K562 (cell line): Measurements from ENCODE around the gene COPRS. TPM values are rescaled to one million over a fixed set of nuclear protein-coding genes. Genes with fewer than 3 reads are reported as not detected.

ENCODE experiments used
- ATAC-seq: fragments of 200-7000 bp; cut with Tn5 transposase; 3 replicates; pipeline ENCODE4 v1.9.1; 2020; ENCODE audit warnings: moderate library complexity
- BruUV-seq: library from RNA; stranded (reverse); fragments of 400-500 nt; replicated peaks from 2 replicates; lab custom pipeline; 2021; lab: Mats Ljungman, UMichigan
- CTCF ChIA-PET: fragments of 300-600 bp; formaldehyde crosslinking; extraction: SDS; loops from one replicate; lab custom pipeline; 2021; ENCODE audit warnings: low intra/inter-chr PET ratio; lab: Yijun Ruan, JAX
- POLR2A ChIA-PET: fragments of 300-600, 350-650 bp; sonication (Branson Sonifier 250); formaldehyde crosslinking; extraction: SDS; loops from one replicate; lab custom pipeline; 2021; ENCODE audit warnings: antibody characterized with exemption, inconsistent platforms; lab: Yijun Ruan, JAX
- DNase-seq, 4 experiments: peaks; one replicate each; pipeline versions ENCODE4 v3.0.0 to v3.0.0-alpha.2; 2011 to 2018; ENCODE audit warnings: low spot score in 3 of 4, mixed read lengths in 3 of 4; ENCODE audit errors: extremely low read depth in 1 of 4
- FAIRE-seq: peaks from 2 replicates; lab custom pipeline; 2011; peaks lifted over from hg19 to GRCh38; lab: Jason Lieb, UNC
- H2AFZ ChIP-seq: 2 replicates; pipeline ENCODE4 v1.6.0; 2011; ENCODE audit warnings: low read depth, low read length, control low read depth, inconsistent platforms
- H3K27ac ChIP-seq: fragments of 200-600 bp; 3 replicates; pipeline ENCODE4 v1.8.0; 2011; ENCODE audit warnings: low read depth, mild to moderate bottlenecking, control low read depth, inconsistent platforms, low read length, moderate library complexity, mixed read lengths; ENCODE audit errors: extremely low read depth
- H3K27me3 ChIP-seq, 2 experiments: fragments of 300-600 bp in 1 of 2; 2 replicates in 1 of 2; 3 replicates in 1 of 2; pipeline versions ENCODE4 v1.6.0 to v1.8.0; 2011; ENCODE audit warnings: inconsistent platforms in 2 of 2, low read length in 2 of 2, mild to moderate bottlenecking in 1 of 2, mixed read lengths in 1 of 2, moderate library complexity in 1 of 2; ENCODE audit not compliant: control insufficient read depth in 2 of 2, insufficient read depth in 2 of 2
- H3K36me3 ChIP-seq: fragments of 300-600 bp; 3 replicates; pipeline ENCODE4 v1.8.0; 2011; ENCODE audit warnings: mild to moderate bottlenecking, low read length, inconsistent platforms; ENCODE audit not compliant: control insufficient read depth, insufficient read depth
- H3K4me1 ChIP-seq, 2 experiments: fragments of 200-600 bp in 1 of 2; replicated peaks in 1 of 2; 2 replicates in 1 of 2; 3 replicates in 1 of 2; pipeline versions ENCODE4 v1.5.1 to v1.8.0; 2011; ENCODE audit warnings: inconsistent platforms in 2 of 2, low read length in 2 of 2, mild to moderate bottlenecking in 1 of 2, mixed read lengths in 1 of 2, moderate library complexity in 1 of 2; ENCODE audit not compliant: control insufficient read depth in 2 of 2, insufficient read depth in 2 of 2
- H3K4me2 ChIP-seq: 2 replicates; pipeline ENCODE4 v1.6.1; 2011; ENCODE audit warnings: low read length, control low read depth, inconsistent platforms, mixed read lengths; ENCODE audit not compliant: insufficient read depth
- H3K4me3 ChIP-seq: fragments of 200-600 bp; sonication (generic), shearing (Covaris generic); 2 replicates; pipeline ENCODE4 v1.5.1; 2016; ENCODE audit warnings: control low read depth, inconsistent platforms
- H3K79me2 ChIP-seq: fragments of 200-600 bp; 3 replicates; pipeline ENCODE4 v1.8.0; 2011; ENCODE audit warnings: low read length, inconsistent platforms; ENCODE audit not compliant: control insufficient read depth, insufficient read depth
- H3K9ac ChIP-seq, 2 experiments: 2 replicates each; pipeline versions ENCODE4 v1.6.0 to v1.6.1; 2011; ENCODE audit warnings: low read depth in 2 of 2, low read length in 2 of 2, control low read depth in 1 of 2, inconsistent platforms in 1 of 2, mild to moderate bottlenecking in 1 of 2, mixed read lengths in 1 of 2; ENCODE audit not compliant: insufficient read depth in 1 of 2
- H3K9me1 ChIP-seq: one replicate; pipeline ENCODE4 v1.6.0; 2011; ENCODE audit warnings: inconsistent platforms, mild to moderate bottlenecking, low read length, moderate library complexity; ENCODE audit not compliant: control insufficient read depth, insufficient read depth
- H3K9me3 ChIP-seq: replicated peaks from 2 replicates; pipeline ENCODE4 v1.5.1; 2011; ENCODE audit warnings: low read depth, low read length, inconsistent platforms; ENCODE audit not compliant: control insufficient read depth, insufficient read depth
- H4K20me1 ChIP-seq: replicated peaks from 2 replicates; pipeline ENCODE4 v1.6.1; 2011; ENCODE audit warnings: low read length, inconsistent platforms, mixed read lengths; ENCODE audit not compliant: control insufficient read depth, insufficient read depth
- BCOR ChIP-seq: fragments of 450-650 bp; IDR thresholded peaks from 2 replicates; pipeline ENCODE4 v1.6.1; 2016
- ILK ChIP-seq: fragments of 450-650 bp; IDR thresholded peaks from 2 replicates; pipeline ENCODE4 v1.6.1; 2016; ENCODE audit warnings: missing genetic modification characterization, low read depth, mild to moderate bottlenecking, missing compliant biosample characterization, moderate library complexity, borderline replicate concordance
- KDM5B ChIP-seq: fragments of 200-600 bp; sonication (generic); IDR thresholded peaks from 2 replicates; pipeline ENCODE4 v1.6.1; 2012; ENCODE audit warnings: low read depth, mild to moderate bottlenecking, moderate library complexity, low read length, control low read depth, inconsistent platforms; ENCODE audit not compliant: insufficient replicate concordance
- NFIC ChIP-seq: fragments of 450-650 bp; IDR thresholded peaks from 2 replicates; pipeline ENCODE4 v1.6.1; 2017; ENCODE audit warnings: mild to moderate bottlenecking, inconsistent platforms
- WGBS: fragments of 100-300 bp; shearing (Covaris generic); methylation state at CpG from one replicate; pipeline ENCODE4 v1.1.6; 2016; ENCODE audit warnings: low coverage, mixed read lengths; ENCODE audit not compliant: insufficient coverage; ENCODE audit errors: missing lambda C conversion rate; 5-methylcytosine and 5-hydroxymethylcytosine counted together
- in situ Hi-C: fragments of 300-500 bp; cut with MboI; formaldehyde crosslinking; loops from 4 replicates; pipeline ENCODE4 v1.15.0; 2018; ENCODE audit warnings: inconsistent platforms, mixed read lengths
- intact Hi-C: fragments of 100-400 bp; cut with micrococcal nuclease; formaldehyde crosslinking; loops from 2 replicates; pipeline ENCODE4 v1.14.2; 2022
- polyA plus RNA-seq, 8 experiments: library from polyadenylated mRNA; depleted of rRNA in 4 of 8; stranded (reverse) in 5 of 8; unstranded in 3 of 8; fragments of >200 nt; fragmentation: Nextera tagmentation in 2 of 8; fragmentation: Illumina TruSeq in 1 of 8; extraction: Ambion mirVana in 2 of 8; extraction: Trizol in 1 of 8; gene quantifications; 2 replicates each; pipeline versions ENCODE4 v1.2.1 to v1.2.3, GENCODE V29; 2011 to 2014; ENCODE audit warnings: inconsistent platforms in 1 of 8, missing spikeins in 1 of 8
- total RNA-seq, 7 experiments: library from RNA; depleted of rRNA in 6 of 7; stranded (reverse); fragments of >200 nt in 6 of 7; fragmentation: Illumina TruSeq in 2 of 7; extraction: Trizol in 2 of 7; gene quantifications; 2 replicates each; pipeline versions ENCODE4 v1.2.1 to v1.2.3, GENCODE V29; 2011 to 2021; ENCODE audit warnings: low replicate concordance in 1 of 7

COPRS gene
- total and polyA plus RNA-seq, 9 of the 15 experiments (the other 6 are each of a cell fraction or from before 2014, with no cell fraction given), result 11.9 to 102 (median 60.5) TPM

GRCh38 chr17:31825961-31826691 lies 32.9 kb downstream of the COPRS start:
- no peaks in the 10 kb centered on the region for H3K36me3 ChIP-seq
- H3K79me2 ChIP-seq, result no peaks in the 10 kb centered on the region
- peak; percentile 59 for FAIRE-seq
- H2AFZ ChIP-seq, result peak overlapping the region; percentile 73
- H3K9me1 ChIP-seq, result no peaks in the 10 kb centered on the region
- no peaks in the 10 kb centered on the region for H4K20me1 ChIP-seq
- H3K27me3 ChIP-seq, result peaks cover 0 to 2% of the 10 kb centered on the region in 2 experiments; a peak in 1 of 5 replicates
- 0 out of 2 replicates have a peak overlapping the region, but pooled peaks have one; percentile 25 for H3K4me2 ChIP-seq
- no peak for DNase-seq
- POLR2A ChIA-PET, result interaction anchor here (0.5 to 1.2 kb wide), 2 partner anchors 19 to 116 kb away, joined by 3 read pairs; no protein-coding TSS in a partner anchor
- intact Hi-C loops (no loop called here), in situ Hi-C loops (no loop called here)
- H3K4me3 ChIP-seq, result no peak overlapping the region
- peak overlapping the region in 1 of 2 experiments; percentile 17; a peak in 1 of 4 replicates for H3K9ac ChIP-seq
- no peak overlapping the region for H3K27ac ChIP-seq
- CTCF ChIA-PET, result no interaction called here
- BruUV-seq, result no TSS peak
- H3K9me3 ChIP-seq, result no peaks in the 10 kb centered on the region
- peak; percentile 79 for ATAC-seq
- TF ChIP-seq NFIC, result peak; percentile 69
- no peak for TF ChIP-seq ILK (tag)
- peaks cover 2 to 4% of the 10 kb centered on the region in 2 experiments; a peak in 3 of 5 replicates for H3K4me1 ChIP-seq
- 25% methylated on average over 14 of the region's 14 CpGs for WGBS

GRCh38 chr17:31824766-31825360 lies 34.2 kb downstream of the COPRS start:
- in situ Hi-C loops (no loop called here), intact Hi-C loops (no loop called here)
- DNase-seq (no peak), ATAC-seq (no peak), FAIRE-seq (no peak)
- POLR2A ChIA-PET, result interaction anchor here (1.4 kb wide), 1 partner anchor 13 kb away, joined by 3 read pairs; no protein-coding TSS in a partner anchor
- Histone ChIP-seq H3K9ac (no peak overlapping the region), H3K4me3 (no peak overlapping the region), H3K4me1 (peaks cover 2 to 4% of the 10 kb centered on the region in 2 experiments; a peak in 2 of 5 replicates), H3K9me1 (no peaks in the 10 kb centered on the region), H4K20me1 (no peaks in the 10 kb centered on the region), H3K4me2 (no peak overlapping the region), H3K36me3 (no peaks in the 10 kb centered on the region), H3K27me3 (peaks cover 0 to 2% of the 10 kb centered on the region in 2 experiments; a peak in 1 of 5 replicates), H3K27ac (no peak overlapping the region), H3K9me3 (no peaks in the 10 kb centered on the region), H3K79me2 (no peaks in the 10 kb centered on the region), H2AFZ (no peak overlapping the region)
- TF ChIP-seq BCOR (no peak), KDM5B (no peak)
- no TSS peak for BruUV-seq
- CTCF ChIA-PET, result no interaction called here
- 17% methylated on average over 7 of the region's 7 CpGs for WGBS
